Astrocyte of the cerebellum (primary cell): ENCODE measurements around the gene ELOVL7.
"Not testable (repeated sequence)": the region's sequence is repeated elsewhere in the genome, so short reads cannot be mapped to it uniquely, and the experiment has no call there.

ENCODE experiments used
- DNase-seq: peaks from one replicate; pipeline ENCODE4 v3.0.0-alpha.2; 2011; ENCODE audit warnings: low read depth
- H3K4me3 ChIP-seq: 2 replicates; pipeline ENCODE4 v1.5.1; 2011; ENCODE audit warnings: mild to moderate bottlenecking, low read depth, low read length, moderate library complexity
- in situ Hi-C: cut with HindIII; loops from 2 replicates; pipeline ENCODE4 v1.10.0; 2017; ENCODE audit warnings: low sequenced_read_pairs
- TF ChIP-seq, protein P1 (sequence below): IDR thresholded peaks from 2 replicates; pipeline ENCODE4 v1.5.1; 2012; ENCODE audit warnings: low read length, low read depth, moderate library complexity, mild to moderate bottlenecking; ENCODE audit errors: missing control alignments

The ELOVL7 gene

GRCh38 chr5:60754495-60754894, 89.6 kb downstream of the ELOVL7 start:
- in situ Hi-C loops, result no loop called here

DNA sequence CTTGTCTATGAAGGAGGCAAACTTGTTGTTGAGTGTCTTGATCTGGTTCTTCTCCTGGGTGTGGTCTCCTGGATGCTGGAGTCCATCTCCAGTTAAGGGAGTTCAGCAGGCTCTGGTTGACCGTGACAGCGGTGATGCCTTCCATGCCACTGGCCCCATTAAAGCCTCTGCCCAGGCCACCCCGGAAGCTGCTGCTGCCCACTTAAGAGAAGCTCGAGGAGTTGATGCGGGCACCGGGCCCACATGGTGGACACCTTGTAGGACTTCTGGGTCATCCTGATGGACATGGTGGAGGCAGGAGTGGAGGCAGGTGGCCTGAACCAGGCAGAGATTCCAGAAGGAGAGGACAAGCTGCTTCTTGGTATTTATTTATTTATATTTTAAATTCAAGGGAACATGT, 99.4 kb downstream of the ELOVL7 start:
- in situ Hi-C loops, result no loop called here
- no peak for DNase-seq
- TF ChIP-seq, protein P1, sequence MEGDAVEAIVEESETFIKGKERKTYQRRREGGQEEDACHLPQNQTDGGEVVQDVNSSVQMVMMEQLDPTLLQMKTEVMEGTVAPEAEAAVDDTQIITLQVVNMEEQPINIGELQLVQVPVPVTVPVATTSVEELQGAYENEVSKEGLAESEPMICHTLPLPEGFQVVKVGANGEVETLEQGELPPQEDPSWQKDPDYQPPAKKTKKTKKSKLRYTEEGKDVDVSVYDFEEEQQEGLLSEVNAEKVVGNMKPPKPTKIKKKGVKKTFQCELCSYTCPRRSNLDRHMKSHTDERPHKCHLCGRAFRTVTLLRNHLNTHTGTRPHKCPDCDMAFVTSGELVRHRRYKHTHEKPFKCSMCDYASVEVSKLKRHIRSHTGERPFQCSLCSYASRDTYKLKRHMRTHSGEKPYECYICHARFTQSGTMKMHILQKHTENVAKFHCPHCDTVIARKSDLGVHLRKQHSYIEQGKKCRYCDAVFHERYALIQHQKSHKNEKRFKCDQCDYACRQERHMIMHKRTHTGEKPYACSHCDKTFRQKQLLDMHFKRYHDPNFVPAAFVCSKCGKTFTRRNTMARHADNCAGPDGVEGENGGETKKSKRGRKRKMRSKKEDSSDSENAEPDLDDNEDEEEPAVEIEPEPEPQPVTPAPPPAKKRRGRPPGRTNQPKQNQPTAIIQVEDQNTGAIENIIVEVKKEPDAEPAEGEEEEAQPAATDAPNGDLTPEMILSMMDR, result no peak
- no peak overlapping the region for H3K4me3 ChIP-seq

More at GRCh38 chr5:60754495-60754894, 89.6 kb downstream of the ELOVL7 start:
- no peak for DNase-seq
- TF ChIP-seq, protein P1, result no peak
- H3K4me3 ChIP-seq, result no peak overlapping the region

GRCh38 chr5:60743511-60744314, 100.4 kb downstream of the ELOVL7 start:
- in situ Hi-C loops, result no loop called here
- no peak overlapping the region for H3K4me3 ChIP-seq
- no peak for DNase-seq
- TF ChIP-seq, protein P1, result no peak

GRCh38 chr5:60740322-60740721, 103.7 kb downstream of the ELOVL7 start:
- in situ Hi-C loops, result no loop called here
- H3K4me3 ChIP-seq, result no peak overlapping the region
- DNase-seq, result no peak
- TF ChIP-seq, protein P1, result no peak

DNA sequence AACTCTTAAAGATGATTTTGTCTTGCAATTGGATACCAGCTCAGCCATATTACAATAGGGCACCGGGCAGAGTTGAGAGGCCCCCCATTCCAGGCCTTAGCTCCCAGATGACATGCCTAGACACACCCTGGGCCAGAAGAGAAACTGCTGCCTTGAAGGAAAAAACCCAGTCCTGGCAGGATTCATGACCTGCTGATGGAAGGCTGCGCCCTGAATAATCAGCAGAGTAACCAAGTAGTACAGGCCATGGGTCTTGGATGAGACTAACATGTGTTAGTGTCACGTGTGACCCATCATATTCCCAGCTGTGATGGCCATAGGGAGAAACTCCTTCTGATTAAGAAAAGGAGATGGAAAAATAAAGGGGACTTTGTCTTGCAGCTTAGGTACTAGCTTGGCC, 105.1 kb downstream of the ELOVL7 start:
- in situ Hi-C loops, result no loop called here
- no peak for DNase-seq
- TF ChIP-seq, protein P1, result no peak
- no peak overlapping the region for H3K4me3 ChIP-seq

GRCh38 chr5:60738461-60738860, 105.6 kb downstream of the ELOVL7 start:
- no peak overlapping the region for H3K4me3 ChIP-seq
- in situ Hi-C loops, result no loop called here
- TF ChIP-seq, protein P1, result no peak
- DNase-seq, result no peak

GRCh38 chr5:60730858-60731257, 113.2 kb downstream of the ELOVL7 start:
- H3K4me3 ChIP-seq, DNase-seq, in situ Hi-C loops: not testable (repeated sequence)
